Measurements from ENCODE around the gene PNPT1. TPM values are rescaled to one million over a fixed set of nuclear protein-coding genes. Genes with fewer than 3 reads are reported as not detected.
A peak's percentile ranks its signal among the peaks of the same experiment; 100 is the strongest.

PNPT1 gene
- total RNA-seq, 1 donor from 2014 or later = 29.0 TPM

GRCh38 chr2:55620123-55620779 is 73.4 kb downstream of the PNPT1 start:
- no peaks in the 10 kb centered on the region for H3K36me3 Mint-ChIP-seq
- peak overlapping the region; percentile 73 for H3K27ac Mint-ChIP-seq
- TF ChIP-seq CTCF (conservative IDR thresholded peaks at IDR 0.05) = peak; percentile 58
- DNase-seq (ENCODE audit: extremely low spot score, unreplicated experiment) = no peak
- no peaks in the 10 kb centered on the region for H3K27me3 Mint-ChIP-seq
- peaks cover 23% of the 10 kb centered on the region for H3K4me1 Mint-ChIP-seq (ENCODE audit: unreplicated experiment)
- no peak overlapping the region for H3K4me3 Mint-ChIP-seq
- H3K9me3 Mint-ChIP-seq = no peaks in the 10 kb centered on the region

- no peak overlapping the region for H3K27ac Mint-ChIP-seq
- DNase-seq (ENCODE audit: extremely low spot score, unreplicated experiment) = no peak
- H3K4me1 Mint-ChIP-seq (ENCODE audit: unreplicated experiment) = peaks cover 20% of the 10 kb centered on the region
- TF ChIP-seq CTCF (conservative IDR thresholded peaks at IDR 0.05) = no peak
- no peaks in the 10 kb centered on the region for H3K9me3 Mint-ChIP-seq
- no peaks in the 10 kb centered on the region for H3K27me3 Mint-ChIP-seq
- no peak overlapping the region for H3K4me3 Mint-ChIP-seq
- H3K36me3 Mint-ChIP-seq = peaks cover 8% of the 10 kb centered on the region
Measured at GRCh38 chr2:55618275-55619055, 75.2 kb downstream of the PNPT1 start.

GRCh38 chr2:55618025-55618274 is 75.7 kb downstream of the PNPT1 start:
- H3K27me3 Mint-ChIP-seq = no peaks in the 10 kb centered on the region
- H3K4me1 Mint-ChIP-seq (ENCODE audit: unreplicated experiment) = peaks cover 15% of the 10 kb centered on the region
- no peaks in the 10 kb centered on the region for H3K9me3 Mint-ChIP-seq
- TF ChIP-seq CTCF (conservative IDR thresholded peaks at IDR 0.05) = no peak
- no peak for DNase-seq (ENCODE audit: extremely low spot score, unreplicated experiment)
- H3K4me3 Mint-ChIP-seq = no peak overlapping the region
- peaks cover 11% of the 10 kb centered on the region for H3K36me3 Mint-ChIP-seq
- no peak overlapping the region for H3K27ac Mint-ChIP-seq

GRCh38 chr2:55617175-55618024 is 76.2 kb downstream of the PNPT1 start, which contains the start of gene PPP4R3B:
TSS of gene PPP4R3B (minus strand) at chr2:55617622. CDS start at chr2:55617285, 337 bp downstream.
- peaks cover 14% of the 10 kb centered on the region for H3K4me1 Mint-ChIP-seq (ENCODE audit: unreplicated experiment)

More at GRCh38 chr2:55617175-55618024, 76.2 kb downstream of the PNPT1 start, which contains the start of gene PPP4R3B:
- TF ChIP-seq CTCF (conservative IDR thresholded peaks at IDR 0.05) = peak; percentile 68
- Mint-ChIP-seq H3K27me3 (no peaks in the 10 kb centered on the region), H3K9me3 (no peaks in the 10 kb centered on the region), H3K4me3 (no peak within 1 kb of the TSS), H3K36me3 (peaks cover 11% of the 10 kb centered on the region), H3K27ac (no peak within 1 kb of the TSS)
- DNase-seq (ENCODE audit: extremely low spot score, unreplicated experiment) = peak; percentile 99

Data from type B pancreatic cell (in vitro differentiated cells).